Common myeloid progenitor, CD34-positive (primary cell): ENCODE results near the gene FOXJ3.

ENCODE experiments used
- CTCF ChIA-PET: fragments of 350-600 bp; sonication (Branson Sonifier 250); formaldehyde crosslinking; loops from one replicate; lab custom pipeline; 2021; ENCODE audit warnings: antibody characterized with exemption; lab: Charles Lee
- POLR2A ChIA-PET: fragments of 350-600 bp; sonication (Branson Sonifier 250); formaldehyde crosslinking; loops from one replicate; lab custom pipeline; 2021; ENCODE audit warnings: antibody characterized with exemption; lab: Charles Lee
- DNase-seq, 3 donors: peaks; one replicate each; pipeline versions ENCODE4 v3.0.0 to v3.0.0-alpha.2; 2013
- H3K27ac ChIP-seq, 2 experiments: 1 replicate in 1 of 2; 2 replicates in 1 of 2; pipeline ENCODE4 v1.7.0; 2013; ENCODE audit warnings: inconsistent platforms in 2 of 2, low read length in 2 of 2, mild to moderate bottlenecking in 2 of 2, low read depth in 1 of 2, moderate library complexity in 1 of 2; ENCODE audit not compliant: severe bottlenecking in 2 of 2, insufficient read depth in 1 of 2, poor library complexity in 1 of 2
- H3K27me3 ChIP-seq, 5 experiments: replicated peaks in 2 of 5; 1 replicate in 3 of 5; 2 replicates in 2 of 5; pipeline versions ENCODE4 v1.6.1 to v1.7.0; 2013; ENCODE audit warnings: low read length in 4 of 5, mild to moderate bottlenecking in 2 of 5, moderate library complexity in 2 of 5, inconsistent platforms in 1 of 5; ENCODE audit not compliant: insufficient read depth in 5 of 5, control insufficient read depth in 4 of 5
- H3K36me3 ChIP-seq, 4 experiments: 1 replicate in 2 of 4; 2 replicates in 2 of 4; pipeline versions ENCODE4 v1.6.1 to v1.7.0; 2013; ENCODE audit warnings: low read length in 3 of 4, control low read depth in 1 of 4, mild to moderate bottlenecking in 1 of 4; ENCODE audit not compliant: control insufficient read depth in 4 of 4, insufficient read depth in 4 of 4
- H3K4me1 ChIP-seq, 4 experiments: 1 replicate in 3 of 4; 2 replicates in 1 of 4; pipeline versions ENCODE4 v1.6.1 to v1.7.1; 2013; ENCODE audit warnings: low read length in 3 of 4, mild to moderate bottlenecking in 3 of 4, control low read depth in 1 of 4, inconsistent platforms in 1 of 4, moderate library complexity in 1 of 4; ENCODE audit not compliant: control insufficient read depth in 4 of 4, insufficient read depth in 4 of 4; ENCODE audit errors: control extremely low read depth in 1 of 4
- H3K4me3 ChIP-seq, 7 experiments: 1 replicate in 4 of 7; 2 replicates in 3 of 7; pipeline versions ENCODE4 v1.5.1 to v1.7.0; 2013; ENCODE audit warnings: mild to moderate bottlenecking in 7 of 7, low read length in 6 of 7, moderate library complexity in 6 of 7, inconsistent platforms in 2 of 7, low read depth in 2 of 7, control low read depth in 1 of 7; ENCODE audit not compliant: insufficient read depth in 4 of 7, control insufficient read depth in 1 of 7; ENCODE audit errors: extremely low read depth in 1 of 7
- H3K9me3 ChIP-seq, 5 experiments: 1 replicate in 4 of 5; 2 replicates in 1 of 5; pipeline versions ENCODE4 v1.6.1 to v1.7.1; 2013; ENCODE audit warnings: low read length in 4 of 5, mild to moderate bottlenecking in 2 of 5, inconsistent platforms in 1 of 5, low read depth in 1 of 5, moderate library complexity in 1 of 5; ENCODE audit not compliant: control insufficient read depth in 4 of 5, insufficient read depth in 2 of 5; ENCODE audit errors: control extremely low read depth in 1 of 5
- whole genome bisulfite sequencing: methylation state at CpG from one replicate; pipeline ENCODE4 v1.1.5; 2013; ENCODE audit not compliant: insufficient coverage; 5-methylcytosine and 5-hydroxymethylcytosine counted together

FOXJ3 gene

GRCh38 chr1:42133809-42134526 is 201.1 kb downstream of the FOXJ3 start:
- Histone ChIP-seq H3K4me1 (peaks cover 0 to 6% (median 2%) of the 10 kb centered on the region in 4 experiments), H3K4me3 (no peak overlapping the region), H3K36me3 (no peaks in the 10 kb centered on the region), H3K27ac (no peak overlapping the region), H3K9me3 (no peaks in the 10 kb centered on the region), H3K27me3 (no peaks in the 10 kb centered on the region)
- CTCF ChIA-PET: interaction anchor here (1.2 to 1.6 kb wide), 2 partner anchors 9 to 21 kb away, joined by 3 read pairs; no protein-coding TSS in a partner anchor
- WGBS: 96% methylated on average over 9 of the region's 10 CpGs
- DNase-seq: no peak
- POLR2A ChIA-PET: no interaction called here

- POLR2A ChIA-PET: no interaction called here
- Histone ChIP-seq H3K9me3 (no peaks in the 10 kb centered on the region), H3K36me3 (no peaks in the 10 kb centered on the region), H3K4me3 (no peak overlapping the region), H3K27ac (no peak overlapping the region), H3K4me1 (peaks cover 0 to 6% (median 2%) of the 10 kb centered on the region in 4 experiments), H3K27me3 (no peaks in the 10 kb centered on the region)
- 100% methylated on average over 3 of the region's 5 CpGs for WGBS
- DNase-seq: no peak
- CTCF ChIA-PET: interaction anchor here (1.2 kb wide), 1 partner anchor 9 kb away, joined by 3 read pairs; no protein-coding TSS in a partner anchor
Measured at GRCh38 chr1:42133390-42133789, 201.6 kb downstream of the FOXJ3 start.

- Histone ChIP-seq H3K27me3 (peaks cover 0 to 2% (median 0%) of the 10 kb centered on the region in 5 experiments), H3K27ac (no peak overlapping the region), H3K4me1 (no peaks in the 10 kb centered on the region), H3K9me3 (peaks cover 0 to 1% (median 0%) of the 10 kb centered on the region in 5 experiments), H3K4me3 (no peak overlapping the region), H3K36me3 (no peaks in the 10 kb centered on the region)
- 99% methylated on average over 4 of the region's 5 CpGs for WGBS
- ChIA-PET POLR2A (no interaction called here), CTCF (no interaction called here)
- DNase-seq: no peak
Measured at GRCh38 chr1:42130061-42130660, 204.9 kb downstream of the FOXJ3 start.

DNA sequence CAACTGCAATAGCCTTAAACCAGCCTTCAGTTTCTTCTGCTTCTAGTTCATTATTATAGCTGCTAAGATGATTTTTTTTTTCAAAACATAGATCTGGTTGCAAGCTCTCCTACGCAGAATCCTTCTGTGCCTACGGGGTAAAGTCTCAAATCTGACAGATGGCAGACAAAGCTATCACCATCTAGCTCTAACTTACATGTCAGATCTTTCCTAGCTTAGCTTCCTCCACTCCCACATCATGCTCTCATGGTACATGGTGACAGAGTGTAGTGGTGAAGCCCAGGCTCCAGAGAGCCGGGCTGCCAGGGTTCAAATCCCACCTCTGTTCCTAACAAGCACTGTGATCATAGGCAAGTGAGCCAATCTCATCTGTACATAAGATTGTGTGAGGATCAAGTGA is 206.1 kb downstream of the FOXJ3 start:
- Histone ChIP-seq H3K9me3 (peaks cover 0 to 1% (median 0%) of the 10 kb centered on the region in 5 experiments), H3K27ac (no peak overlapping the region), H3K36me3 (no peaks in the 10 kb centered on the region), H3K4me1 (no peaks in the 10 kb centered on the region), H3K27me3 (peaks cover 0 to 2% (median 0%) of the 10 kb centered on the region in 5 experiments), H3K4me3 (no peak overlapping the region)
- POLR2A ChIA-PET: no interaction called here
- 95% methylated on average over 2 of the region's 3 CpGs for WGBS
- no peak for DNase-seq
- CTCF ChIA-PET: interaction anchor here (1.6 kb wide), 1 partner anchor 11 kb away, joined by 5 read pairs; no protein-coding TSS in a partner anchor

GRCh38 chr1:42128499-42128898 is 206.5 kb downstream of the FOXJ3 start:
- WGBS: 100% methylated on average over 1 of the region's 2 CpGs
- peaks cover 0 to 2% (median 0%) of the 10 kb centered on the region in 5 experiments for H3K27me3 ChIP-seq
- H3K9me3 ChIP-seq: peaks cover 0 to 1% (median 0%) of the 10 kb centered on the region in 5 experiments
- ChIA-PET CTCF (interaction anchor here (1.6 kb wide), 1 partner anchor 11 kb away, joined by 5 read pairs; no protein-coding TSS in a partner anchor), POLR2A (no interaction called here)
- no peaks in the 10 kb centered on the region for H3K36me3 ChIP-seq
- no peak overlapping the region for H3K27ac ChIP-seq
- H3K4me1 ChIP-seq: peaks cover 0 to 4% (median 0%) of the 10 kb centered on the region in 4 experiments
- no peak for DNase-seq
- H3K4me3 ChIP-seq: no peak overlapping the region

DNA sequence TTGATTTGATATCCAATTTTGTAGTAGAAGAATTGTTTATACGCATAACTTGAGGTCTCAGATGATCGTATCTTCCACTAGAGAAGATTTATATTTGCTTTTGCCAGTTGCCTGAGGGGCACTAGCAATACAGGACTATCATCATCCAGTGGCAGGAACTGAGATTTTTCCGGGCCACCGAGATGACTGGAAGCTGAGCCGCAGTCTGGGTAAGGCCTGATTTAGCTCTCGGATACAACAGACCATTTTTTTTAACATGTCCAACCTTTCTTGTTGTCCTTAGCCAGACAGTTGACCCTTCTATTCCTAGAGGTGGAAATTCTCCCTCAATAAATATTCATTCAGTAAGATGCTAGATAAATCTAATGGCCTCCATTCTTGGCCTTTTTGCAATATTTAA is 207.3 kb downstream of the FOXJ3 start:
- WGBS: 96% methylated on average over 5 of the region's 6 CpGs
- Histone ChIP-seq H3K9me3 (peaks cover 0 to 1% (median 0%) of the 10 kb centered on the region in 5 experiments), H3K27me3 (peaks cover 0 to 2% (median 0%) of the 10 kb centered on the region in 5 experiments), H3K4me3 (no peak overlapping the region), H3K27ac (no peak overlapping the region), H3K36me3 (no peaks in the 10 kb centered on the region), H3K4me1 (peaks cover 0 to 5% (median 0%) of the 10 kb centered on the region in 4 experiments)
- POLR2A ChIA-PET: no interaction called here
- DNase-seq: no peak
- CTCF ChIA-PET: no interaction called here
